ENCODE data around the gene NAGS. TPM values are rescaled to one million over a fixed set of nuclear protein-coding genes. Genes with fewer than 3 reads are reported as not detected.
"Not testable (repeated sequence)": the region's sequence is repeated elsewhere in the genome, so short reads cannot be mapped to it uniquely, and the experiment has no call there.

Gene NAGS
- total RNA-seq, 3 donors from 2014 or later: 0.16 to 5.2 (median 4.7) TPM

- H3K4me3 ChIP-seq: no peak overlapping the region
- H3K4me1 ChIP-seq: no peaks in the 10 kb centered on the region
- no peaks in the 10 kb centered on the region for H3K27me3 ChIP-seq
- no peaks in the 10 kb centered on the region for H3K36me3 ChIP-seq
- H3K9me3 ChIP-seq: no peaks in the 10 kb centered on the region
- no peak for DNase-seq (ENCODE audit: low spot score in 2 of 2)
- intact Hi-C loops (cut with DNase I; ENCODE audit: low total_unique reads): no loop called here
- TF ChIP-seq POLR2AphosphoS5 (IDR thresholded peaks at IDR 0.05): no peak
- no peak for TF ChIP-seq CTCF (IDR thresholded peaks at IDR 0.05)
- TF ChIP-seq POLR2A (IDR thresholded peaks at IDR 0.05): no peak
- no peak overlapping the region for H3K27ac ChIP-seq
Observed at GRCh38 chr17:44024853-44025252, 20.4 kb downstream of the NAGS start.

- Histone ChIP-seq H3K27me3 (no peaks in the 10 kb centered on the region), H3K27ac (no peak overlapping the region), H3K4me1 (no peaks in the 10 kb centered on the region), H3K4me3 (no peak overlapping the region), H3K9me3 (no peaks in the 10 kb centered on the region), H3K36me3 (no peaks in the 10 kb centered on the region)
- TF ChIP-seq POLR2AphosphoS5 (IDR thresholded peaks at IDR 0.05) (no peak), POLR2A (IDR thresholded peaks at IDR 0.05) (no peak), CTCF (IDR thresholded peaks at IDR 0.05) (no peak)
- no peak for DNase-seq (ENCODE audit: low spot score in 2 of 2)
- intact Hi-C loops (cut with DNase I; ENCODE audit: low total_unique reads): no loop called here
Observed at GRCh38 chr17:44029736-44030135, 25.3 kb downstream of the NAGS start.

- TF ChIP-seq CTCF (IDR thresholded peaks at IDR 0.05) (no peak), POLR2AphosphoS5 (IDR thresholded peaks at IDR 0.05) (no peak), POLR2A (IDR thresholded peaks at IDR 0.05) (no peak)
- intact Hi-C loops (cut with DNase I; ENCODE audit: low total_unique reads): no loop called here
- Histone ChIP-seq H3K9me3 (no peaks in the 10 kb centered on the region), H3K27me3 (no peaks in the 10 kb centered on the region), H3K36me3 (no peaks in the 10 kb centered on the region), H3K4me1 (no peaks in the 10 kb centered on the region), H3K27ac (no peak overlapping the region), H3K4me3 (no peak overlapping the region)
- DNase-seq (ENCODE audit: low spot score in 2 of 2): no peak
Observed at GRCh38 chr17:44030482-44030881, 26.1 kb downstream of the NAGS start.

- H3K4me3 ChIP-seq: no peak overlapping the region
- no peak overlapping the region for H3K27ac ChIP-seq
- H3K4me1 ChIP-seq: no peaks in the 10 kb centered on the region
- H3K27me3 ChIP-seq: no peaks in the 10 kb centered on the region
- TF ChIP-seq POLR2A (IDR thresholded peaks at IDR 0.05): no peak
- no peak for TF ChIP-seq POLR2AphosphoS5 (IDR thresholded peaks at IDR 0.05)
- TF ChIP-seq CTCF (IDR thresholded peaks at IDR 0.05): no peak
- no peaks in the 10 kb centered on the region for H3K9me3 ChIP-seq
- intact Hi-C loops (cut with DNase I; ENCODE audit: low total_unique reads): no loop called here
- no peak for DNase-seq (ENCODE audit: low spot score in 2 of 2)
- H3K36me3 ChIP-seq: no peaks in the 10 kb centered on the region
Observed at GRCh38 chr17:44033861-44034408, 29.5 kb downstream of the NAGS start.

- DNase-seq (ENCODE audit: low spot score in 2 of 2); H3K9me3 ChIP-seq; H3K4me1 ChIP-seq; H3K36me3 ChIP-seq; H3K27ac ChIP-seq; H3K27me3 ChIP-seq; H3K4me3 ChIP-seq; intact Hi-C loops (cut with DNase I; ENCODE audit: low total_unique reads): not testable (repeated sequence)
Observed at GRCh38 chr17:44034688-44035087, 30.3 kb downstream of the NAGS start.

GRCh38 chr17:44037471-44037870 lies 33.0 kb downstream of the NAGS start:
- peaks cover 0 to 4% of the 10 kb centered on the region in 2 donors for H3K4me1 ChIP-seq
- no peaks in the 10 kb centered on the region for H3K9me3 ChIP-seq
- no peak overlapping the region for H3K27ac ChIP-seq
- DNase-seq (ENCODE audit: low spot score in 2 of 2): no peak
- intact Hi-C loops (cut with DNase I; ENCODE audit: low total_unique reads): no loop called here
- H3K27me3 ChIP-seq: no peaks in the 10 kb centered on the region
- TF ChIP-seq CTCF (IDR thresholded peaks at IDR 0.05) (no peak), POLR2A (IDR thresholded peaks at IDR 0.05) (no peak), POLR2AphosphoS5 (IDR thresholded peaks at IDR 0.05) (no peak)
- no peak overlapping the region for H3K4me3 ChIP-seq
- no peaks in the 10 kb centered on the region for H3K36me3 ChIP-seq

Data from breast epithelium (tissue), 4 donors.